Embryonic facial prominence (tissue), 1 donor: ENCODE data around the gene NUBPL.
A peak's percentile ranks its signal among the peaks of the same experiment; 100 is the strongest.
"Not testable (repeated sequence)": the region's sequence is repeated elsewhere in the genome, so short reads cannot be mapped to it uniquely, and the experiment has no call there.

Experiments
- DNase-seq: peaks from one replicate; pipeline ENCODE4 v3.0.0-alpha.2; 2016; ENCODE audit errors: extremely low spot score

Gene NUBPL

GRCh38 chr14:31677052-31677451, 115.8 kb downstream of the NUBPL start:
- DNase-seq: no peak

- no peak for DNase-seq
Observed at GRCh38 chr14:31677630-31678029, 116.4 kb downstream of the NUBPL start.

GRCh38 chr14:31678421-31679249, 117.4 kb downstream of the NUBPL start:
- no peak for DNase-seq

GRCh38 chr14:31682768-31683167, 121.6 kb downstream of the NUBPL start:
- no peak for DNase-seq

GRCh38 chr14:31687726-31688125, 126.5 kb downstream of the NUBPL start:
- DNase-seq: no peak

- no peak for DNase-seq
Observed at GRCh38 chr14:31690056-31690455, 128.9 kb downstream of the NUBPL start.

- peak; percentile 10 for DNase-seq
Observed at GRCh38 chr14:31692376-31692781, 131.2 kb downstream of the NUBPL start.

- no peak for DNase-seq
Observed at GRCh38 chr14:31696378-31696777, 135.2 kb downstream of the NUBPL start.

- DNase-seq: no peak
Observed at GRCh38 chr14:31699809-31700208, 138.6 kb downstream of the NUBPL start.

- no peak for DNase-seq
Observed at GRCh38 chr14:31700282-31701074, 139.3 kb downstream of the NUBPL start.

GRCh38 chr14:31702130-31702529, 140.9 kb downstream of the NUBPL start:
- DNase-seq: no peak

GRCh38 chr14:31703056-31703455, 141.9 kb downstream of the NUBPL start:
- no peak for DNase-seq

GRCh38 chr14:31705731-31706130, 144.5 kb downstream of the NUBPL start:
- DNase-seq: no peak

GRCh38 chr14:31708661-31709060, 147.5 kb downstream of the NUBPL start:
- not testable (repeated sequence) for DNase-seq

- DNase-seq: no peak
Observed at GRCh38 chr14:31712244-31713127, 151.3 kb downstream of the NUBPL start.

GRCh38 chr14:31716208-31716607, 155.0 kb downstream of the NUBPL start:
- DNase-seq: no peak

- DNase-seq: no peak
Observed at GRCh38 chr14:31717294-31718085, 156.3 kb downstream of the NUBPL start.

GRCh38 chr14:31718585-31718984, 157.4 kb downstream of the NUBPL start:
- no peak for DNase-seq

GRCh38 chr14:31718985-31719384, 157.8 kb downstream of the NUBPL start:
- DNase-seq: no peak

- no peak for DNase-seq
Observed at GRCh38 chr14:31726337-31726736, 165.1 kb downstream of the NUBPL start.

GRCh38 chr14:31727797-31728196, 166.6 kb downstream of the NUBPL start:
- no peak for DNase-seq
